SU-DHL-6 (cell line): ENCODE data around the gene BRD1.

Source experiments
- EZH2phosphoT487 ChIP-seq: fragments of 200-600 bp; sonication (generic), shearing (Covaris generic); conservative IDR thresholded peaks from 2 replicates; pipeline ENCODE4 v1.6.1; 2018; ENCODE audit warnings: mild to moderate bottlenecking, antibody characterized with exemption, low read length, moderate library complexity, mixed read lengths
- TF ChIP-seq, protein P1 (sequence below): fragments of 200-600 bp; sonication (generic); IDR thresholded peaks from one replicate; pipeline ENCODE4 v1.5.1; 2017; ENCODE audit warnings: antibody characterized with exemption, mild to moderate bottlenecking, low read length, moderate library complexity; ENCODE audit not compliant: insufficient read depth, poor library complexity, severe bottlenecking

- TF ChIP-seq, protein P1, sequence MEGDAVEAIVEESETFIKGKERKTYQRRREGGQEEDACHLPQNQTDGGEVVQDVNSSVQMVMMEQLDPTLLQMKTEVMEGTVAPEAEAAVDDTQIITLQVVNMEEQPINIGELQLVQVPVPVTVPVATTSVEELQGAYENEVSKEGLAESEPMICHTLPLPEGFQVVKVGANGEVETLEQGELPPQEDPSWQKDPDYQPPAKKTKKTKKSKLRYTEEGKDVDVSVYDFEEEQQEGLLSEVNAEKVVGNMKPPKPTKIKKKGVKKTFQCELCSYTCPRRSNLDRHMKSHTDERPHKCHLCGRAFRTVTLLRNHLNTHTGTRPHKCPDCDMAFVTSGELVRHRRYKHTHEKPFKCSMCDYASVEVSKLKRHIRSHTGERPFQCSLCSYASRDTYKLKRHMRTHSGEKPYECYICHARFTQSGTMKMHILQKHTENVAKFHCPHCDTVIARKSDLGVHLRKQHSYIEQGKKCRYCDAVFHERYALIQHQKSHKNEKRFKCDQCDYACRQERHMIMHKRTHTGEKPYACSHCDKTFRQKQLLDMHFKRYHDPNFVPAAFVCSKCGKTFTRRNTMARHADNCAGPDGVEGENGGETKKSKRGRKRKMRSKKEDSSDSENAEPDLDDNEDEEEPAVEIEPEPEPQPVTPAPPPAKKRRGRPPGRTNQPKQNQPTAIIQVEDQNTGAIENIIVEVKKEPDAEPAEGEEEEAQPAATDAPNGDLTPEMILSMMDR = no peak
- no peak for TF ChIP-seq EZH2phosphoT487
Measured at GRCh38 chr22:49735901-49736421, 91.7 kb downstream of the BRD1 start.
